Adrenal gland (tissue), 12 donors: ENCODE measurements around the gene HS6ST2. TPM values are rescaled to one million over a fixed set of nuclear protein-coding genes. Genes with fewer than 3 reads are reported as not detected.

Experiments
- DNase-seq, 7 donors: peaks; one replicate each; pipeline ENCODE4 v3.0.0-alpha.2; 2019 to 2020
- H3K27ac ChIP-seq, 5 donors: fragments of 200-600 bp; sonication (generic) in 4 of 5; 1 replicate in 3 of 5; 2 replicates in 2 of 5; pipeline versions ENCODE4 v1.5.1 to v1.8.0; 2016 to 2020; ENCODE audit warnings: mild to moderate bottlenecking in 1 of 5
- H3K27me3 ChIP-seq: fragments of 200-600 bp; 2 replicates; pipeline ENCODE4 v1.8.0; 2021
- H3K36me3 ChIP-seq, 2 donors: fragments of 200-600 bp; replicated peaks in 1 of 2; 1 replicate in 1 of 2; 2 replicates in 1 of 2; pipeline versions ENCODE4 v1.5.1 to v1.8.0; 2018 to 2022
- H3K4me1 ChIP-seq, 2 donors: fragments of 200-600 bp; replicated peaks in 1 of 2; 1 replicate in 1 of 2; 2 replicates in 1 of 2; pipeline versions ENCODE4 v1.5.1 to v1.8.0; 2018 to 2021
- H3K4me3 ChIP-seq, 4 donors: fragments of 200-600 bp; sonication (generic) in 3 of 4; one replicate each; pipeline ENCODE4 v1.5.1; 2016 to 2018
- H3K9me3 ChIP-seq, 3 donors: fragments of 200-600 bp; sonication (generic) in 1 of 3; replicated peaks in 1 of 3; 1 replicate in 2 of 3; 2 replicates in 1 of 3; pipeline versions ENCODE4 v1.5.1 to v1.8.0; 2016 to 2021
- CTCF ChIP-seq, 6 experiments: fragments of 450-650 bp in 4 of 6; fragments of 200-600 bp in 2 of 6; sonication (generic) in 1 of 6; IDR thresholded peaks; 1 replicate in 5 of 6; 2 replicates in 1 of 6; pipeline versions ENCODE4 v1.5.1 to v1.8.0; 2016 to 2021; ENCODE audit warnings: antibody characterized with exemption in 6 of 6, mild to moderate bottlenecking in 2 of 6, moderate library complexity in 1 of 6
- POLR2A ChIP-seq, 2 donors: fragments of 450-650 bp; IDR thresholded peaks; one replicate each; pipeline ENCODE4 v1.6.1; 2017; ENCODE audit warnings: antibody characterized with exemption in 2 of 2, mild to moderate bottlenecking in 2 of 2, moderate library complexity in 1 of 2
- WGBS, 4 donors: extraction: QIAGEN DNeasy Blood & Tissue Kit in 2 of 4; methylation state at CpG; one replicate each; pipeline versions ENCODE4 v1.1.5 to v1.1.7; 2013 to 2017; 5-methylcytosine and 5-hydroxymethylcytosine counted together
- intact Hi-C, 2 donors: fragments of 100-400 bp; cut with DNase I; formaldehyde crosslinking; loops; one replicate each; pipeline versions ENCODE4 v1.14.1 to v1.15.0; 2022 to 2023
- polyA plus RNA-seq, 3 donors: library from polyadenylated mRNA; stranded (reverse); fragments of 200-250 nt in 2 of 3; fragments of 350-450 nt in 1 of 3; fragmentation: Illumina TruSeq in 1 of 3; extraction: RNeasy Lipid Tissue Mini Kit (QIAGEN cat#74804) in 1 of 3; gene quantifications; one replicate each; pipeline ENCODE4 v1.2.3, GENCODE V29; 2013 to 2014
- total RNA-seq, 9 donors: library from RNA; depleted of rRNA in 4 of 9; stranded (reverse); fragments of >200 nt in 4 of 9; fragments of 120-200 nt in 1 of 9; fragmentation: NEBNext Ultra II Directional in 1 of 9; extraction: Animal tissue kit (Norgen Biotek cat#: 25700) in 1 of 9; gene quantifications; one replicate each; pipeline versions ENCODE4 v1.1.0 to v1.2.4, GENCODE V29; 2013 to 2023
- donor health status: healthy with polysubstance abuse.
- donor health status: Bipolar disorder and iron deficiency.
- donor health status: DM: yes; HTN: yes; CAD: no.
- donor health status: DM: no; HTN: no; CAD: no.
- donor health status: DM: no; HTN: no; CAD: no.
- donor health status: DM: yes; HTN: yes; CAD: no.

The HS6ST2 gene
- total and polyA plus RNA-seq, 12 donors: 0.24 to 6.0 (median 1.3) TPM

- Histone ChIP-seq H3K36me3 (no peaks in the 10 kb centered on the region), H3K4me1 (no peaks in the 10 kb centered on the region), H3K27ac (no peak overlapping the region), H3K9me3 (no peaks in the 10 kb centered on the region), H3K4me3 (no peak overlapping the region), H3K27me3 (peaks cover 10% of the 10 kb centered on the region)
- no peak for TF ChIP-seq CTCF (IDR thresholded peaks at IDR 0.05)
- no peak for TF ChIP-seq POLR2A (IDR thresholded peaks at IDR 0.05)
- WGBS, 4 donors: 49 to 57% (median 53%) methylated on average over 3 of the region's 3 CpGs
- DNase-seq: no peak
- intact Hi-C loops: no loop called here
Measured at GRCh38 chrX:132837126-132837525, 121.3 kb downstream of the HS6ST2 start.

- H3K4me3 ChIP-seq: no peak overlapping the region
- no peaks in the 10 kb centered on the region for H3K9me3 ChIP-seq
- TF ChIP-seq POLR2A (IDR thresholded peaks at IDR 0.05) (no peak), CTCF (IDR thresholded peaks at IDR 0.05) (no peak)
- intact Hi-C loops: no loop called here
- DNase-seq: no peak
- no peak overlapping the region for H3K27ac ChIP-seq
- H3K27me3 ChIP-seq: peaks cover 10% of the 10 kb centered on the region
- no peaks in the 10 kb centered on the region for H3K4me1 ChIP-seq
- H3K36me3 ChIP-seq: no peaks in the 10 kb centered on the region
Measured at GRCh38 chrX:132836471-132836870, 122.0 kb downstream of the HS6ST2 start.

GRCh38 chrX:132834741-132835140, 123.7 kb downstream of the HS6ST2 start:
- Histone ChIP-seq H3K27ac (no peak overlapping the region), H3K4me1 (no peaks in the 10 kb centered on the region), H3K4me3 (no peak overlapping the region), H3K27me3 (peaks cover 10% of the 10 kb centered on the region), H3K9me3 (no peaks in the 10 kb centered on the region), H3K36me3 (no peaks in the 10 kb centered on the region)
- no peak for TF ChIP-seq CTCF (IDR thresholded peaks at IDR 0.05)
- no peak for TF ChIP-seq POLR2A (IDR thresholded peaks at IDR 0.05)
- 62 to 76% (median 64%) methylated on average over 1 of the region's 1 CpG for WGBS, 4 donors
- intact Hi-C loops: no loop called here
- no peak for DNase-seq

GRCh38 chrX:132834109-132834508, 124.3 kb downstream of the HS6ST2 start:
- Histone ChIP-seq H3K4me1 (no peaks in the 10 kb centered on the region), H3K27me3 (peaks cover 10% of the 10 kb centered on the region), H3K27ac (no peak overlapping the region), H3K4me3 (no peak overlapping the region), H3K36me3 (no peaks in the 10 kb centered on the region), H3K9me3 (no peaks in the 10 kb centered on the region)
- intact Hi-C loops: no loop called here
- WGBS, 4 donors: 46 to 73% (median 67%) methylated on average over 4 to 5 of the region's 5 CpGs
- DNase-seq: no peak
- TF ChIP-seq POLR2A (IDR thresholded peaks at IDR 0.05) (no peak), CTCF (IDR thresholded peaks at IDR 0.05) (no peak)
